ENCODE results near the gene EDEM2.
"Not testable (repeated sequence)": the region's sequence is repeated elsewhere in the genome, so short reads cannot be mapped to it uniquely, and the experiment has no call there.

The EDEM2 gene

DNA sequence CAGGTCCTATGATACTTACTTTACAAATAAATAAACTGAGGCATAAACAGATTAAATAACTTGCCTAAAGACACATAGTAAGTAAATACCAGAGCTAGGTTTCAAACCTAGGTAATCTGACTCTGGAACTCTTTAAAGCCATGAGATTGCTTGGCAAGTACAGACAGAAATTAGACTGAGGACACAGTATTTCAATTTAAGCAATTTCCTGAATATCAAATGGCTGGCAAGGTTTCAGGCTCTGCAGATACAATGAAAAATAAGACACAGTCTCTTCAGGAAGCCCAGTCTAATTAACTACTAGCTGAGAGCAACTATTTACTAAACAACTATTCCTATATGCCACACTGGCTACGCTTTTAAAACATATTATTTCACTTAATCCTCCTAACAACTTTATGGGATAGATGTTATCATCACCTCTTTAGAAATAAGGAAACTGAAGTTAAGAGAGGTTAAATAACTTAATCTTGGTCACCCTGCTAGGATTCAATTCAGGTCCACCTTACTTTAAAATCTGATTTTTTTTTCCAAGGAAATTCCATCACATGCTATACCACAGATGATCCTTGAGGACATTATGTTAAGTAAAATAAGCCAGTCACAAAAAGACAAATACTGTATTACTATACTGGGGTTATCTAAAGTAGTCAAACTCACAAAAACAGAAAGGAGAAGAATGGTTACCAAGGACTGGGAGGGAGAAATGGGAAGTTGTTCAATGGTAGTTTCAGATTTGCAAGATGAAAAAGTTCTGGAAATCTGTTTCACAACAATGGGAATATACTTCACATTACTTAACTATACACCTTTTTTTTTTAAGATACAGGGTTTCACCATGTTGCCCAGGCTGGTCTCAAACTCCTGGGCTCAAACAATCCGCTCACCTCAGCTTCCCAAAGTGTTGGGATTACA is 58.6 kb downstream of the EDEM2 start:
- DNase-seq (ENCODE audit: low read depth in 2 of 2, low spot score in 1 of 2): no peak

DNA sequence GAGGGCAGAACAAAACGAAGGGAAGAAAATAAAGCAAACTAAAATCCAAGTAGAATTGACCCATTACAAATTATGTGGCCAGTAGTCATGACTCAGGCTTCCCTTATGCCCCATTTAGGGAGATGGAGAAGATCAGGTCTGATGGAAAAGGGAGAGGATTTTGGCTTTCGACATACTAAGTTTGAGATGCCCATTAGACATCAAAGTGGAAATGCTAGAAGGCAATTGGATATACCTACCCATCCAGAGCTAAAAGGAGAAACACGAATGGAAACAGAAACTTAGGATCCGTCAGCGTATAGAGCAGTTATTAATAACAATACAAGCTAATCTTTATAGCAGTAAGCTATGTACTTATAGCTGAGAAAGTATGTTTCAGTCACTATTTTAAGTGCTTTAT is 59.3 kb downstream of the EDEM2 start:
- no peak for DNase-seq (ENCODE audit: low read depth in 2 of 2, low spot score in 1 of 2)

DNA sequence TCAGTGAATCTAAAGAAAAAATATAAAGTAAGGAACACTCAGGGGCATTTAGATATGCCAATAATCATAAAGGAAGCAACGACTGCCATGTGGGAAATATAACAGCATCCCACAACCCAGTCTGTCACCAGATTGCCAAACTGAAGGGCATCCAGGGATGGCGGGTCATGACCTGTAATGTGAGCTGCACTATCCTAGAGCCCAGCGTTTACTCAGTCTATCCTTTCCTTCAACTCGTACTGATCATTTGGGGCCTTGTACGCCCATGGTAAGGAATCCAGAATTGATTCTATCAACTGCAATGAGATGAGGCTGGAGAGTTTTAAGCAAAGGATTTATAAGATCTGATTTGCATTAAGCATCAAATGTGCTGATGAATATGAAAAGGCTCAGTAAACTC is 59.8 kb downstream of the EDEM2 start:
- DNase-seq (ENCODE audit: low read depth in 2 of 2, low spot score in 1 of 2): no peak

DNA sequence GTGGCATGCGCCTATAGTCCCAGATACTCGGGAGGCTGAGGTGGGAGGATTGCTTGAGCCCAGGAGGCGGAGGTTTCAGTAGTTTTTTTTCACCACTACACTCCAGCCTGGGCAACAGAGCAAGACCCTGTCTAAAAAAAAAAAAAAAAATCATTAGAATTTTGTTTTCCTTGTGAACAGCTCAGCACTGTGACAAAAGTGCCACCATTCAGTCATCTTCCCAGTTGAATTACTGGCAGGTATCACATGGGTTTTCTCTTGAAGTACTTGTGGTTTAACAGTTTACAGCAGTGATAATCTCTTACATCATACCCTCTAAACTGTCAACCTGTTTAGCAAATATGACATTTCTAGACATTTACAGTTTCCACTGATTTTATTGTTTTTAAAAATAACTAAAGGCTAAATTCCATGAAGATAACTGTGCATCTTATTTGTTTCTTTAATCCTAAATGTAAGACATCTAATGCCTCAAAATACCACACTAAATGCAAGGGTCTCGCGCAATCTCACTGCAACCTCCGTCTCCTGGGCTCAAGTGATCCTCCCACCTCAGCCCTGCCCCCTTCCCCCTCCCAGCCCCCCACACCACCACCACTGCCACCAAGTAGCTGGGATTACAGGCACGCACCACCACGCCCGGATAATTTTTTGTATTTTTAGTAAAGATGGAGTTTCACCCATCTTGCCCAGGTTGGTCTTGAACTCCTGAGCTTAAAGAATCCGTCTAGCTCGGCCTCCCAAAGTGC is 61.5 kb downstream of the EDEM2 start:
- no peak for DNase-seq (ENCODE audit: low read depth in 2 of 2, low spot score in 1 of 2)

DNA sequence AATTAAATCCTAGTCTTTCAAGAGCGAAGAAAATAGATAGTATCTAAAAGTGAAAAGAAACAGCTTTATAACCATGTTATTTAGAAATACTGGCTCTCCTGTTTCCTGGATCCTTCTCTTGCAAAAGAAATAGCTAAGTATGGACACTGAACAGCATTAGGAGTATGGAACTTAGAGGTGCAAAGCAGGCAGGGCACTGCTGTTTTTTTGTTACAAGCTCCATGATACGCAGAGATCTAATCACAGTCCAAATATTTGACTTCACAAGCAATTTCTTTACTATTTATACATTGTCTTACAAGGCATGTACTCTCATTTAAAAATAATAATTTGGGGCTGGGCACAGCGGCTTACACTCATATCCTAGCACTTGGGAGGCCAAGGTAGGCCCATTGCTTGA is 62.1 kb downstream of the EDEM2 start:
- DNase-seq (ENCODE audit: low read depth in 2 of 2, low spot score in 1 of 2): no peak

DNA sequence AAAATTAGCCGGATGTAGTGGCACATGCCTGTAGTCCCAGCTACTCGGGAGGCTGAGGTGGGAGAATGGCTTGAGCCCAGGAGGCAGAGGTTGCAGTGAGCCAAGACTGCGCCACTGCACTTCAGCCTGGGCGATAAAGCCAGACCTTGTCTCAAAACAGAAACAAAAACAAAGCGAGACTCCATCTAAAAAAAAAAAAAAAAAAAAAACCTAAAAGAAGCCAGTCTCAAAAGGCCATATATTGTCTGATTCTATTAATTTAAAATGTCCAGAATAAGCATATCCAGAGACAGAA is 66.8 kb downstream of the EDEM2 start:
- DNase-seq (ENCODE audit: low read depth in 2 of 2, low spot score in 1 of 2): not testable (repeated sequence)

DNA sequence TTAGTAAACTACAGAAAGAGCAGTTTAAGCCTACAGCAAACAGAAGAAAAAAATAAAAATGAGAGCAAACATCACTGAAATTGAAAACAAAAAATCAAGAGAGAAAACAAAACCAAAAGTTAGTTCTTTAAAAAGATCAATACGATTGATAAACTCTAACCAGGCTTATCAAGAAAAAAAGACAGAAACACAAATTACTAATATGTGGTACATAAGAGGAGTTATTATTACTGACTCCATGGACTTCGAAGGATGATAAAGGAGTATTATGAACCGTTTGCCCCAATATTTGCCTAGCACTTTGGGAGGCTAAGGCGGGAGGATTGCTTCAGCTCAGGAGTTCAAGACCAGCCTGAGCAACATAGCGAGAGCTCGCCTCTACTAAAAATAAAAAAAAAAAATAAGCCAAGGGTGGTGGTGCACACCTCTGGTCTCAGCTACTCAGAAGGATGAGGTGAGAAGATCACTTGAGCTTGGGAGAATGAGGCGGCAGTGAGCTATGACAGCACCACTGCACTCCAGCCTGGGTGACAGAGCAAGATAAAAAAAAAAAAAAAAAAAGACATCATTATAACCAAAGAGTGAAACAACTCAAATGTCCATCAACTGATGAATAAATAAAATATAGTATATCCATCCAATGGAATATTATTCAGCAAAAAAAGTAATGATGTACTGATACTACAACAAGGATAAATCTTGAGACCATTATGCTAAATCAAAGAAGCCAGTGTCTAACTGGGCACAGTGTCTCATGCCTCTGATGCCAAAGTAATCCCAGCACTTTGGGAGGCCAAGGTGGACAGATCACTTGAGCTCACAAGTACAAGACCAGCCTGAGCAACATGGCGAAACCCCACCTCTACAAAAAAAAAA is 67.4 kb downstream of the EDEM2 start:
- DNase-seq (ENCODE audit: low read depth in 2 of 2, low spot score in 1 of 2): no peak

DNA sequence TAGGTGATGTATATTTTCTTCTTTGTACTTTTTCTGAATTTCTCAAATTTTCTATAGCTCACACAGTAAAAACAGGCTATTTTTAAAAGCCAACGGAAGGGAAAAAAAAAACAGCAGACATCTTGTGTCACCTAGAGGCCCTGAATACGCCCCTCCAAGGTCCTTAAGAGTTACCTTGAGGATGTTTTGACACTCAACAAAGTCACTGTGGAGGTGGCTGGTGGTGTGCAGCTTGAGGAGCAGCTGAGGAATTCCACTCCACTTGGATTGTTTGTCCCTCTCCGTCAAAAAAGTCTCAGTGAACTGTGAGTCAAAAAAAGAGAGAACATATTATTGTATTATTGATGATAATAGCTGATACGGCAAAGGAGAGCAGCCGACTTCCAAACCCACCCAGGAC is 69.3 kb downstream of the EDEM2 start:
- DNase-seq (ENCODE audit: low read depth in 2 of 2, low spot score in 1 of 2): no peak

DNA sequence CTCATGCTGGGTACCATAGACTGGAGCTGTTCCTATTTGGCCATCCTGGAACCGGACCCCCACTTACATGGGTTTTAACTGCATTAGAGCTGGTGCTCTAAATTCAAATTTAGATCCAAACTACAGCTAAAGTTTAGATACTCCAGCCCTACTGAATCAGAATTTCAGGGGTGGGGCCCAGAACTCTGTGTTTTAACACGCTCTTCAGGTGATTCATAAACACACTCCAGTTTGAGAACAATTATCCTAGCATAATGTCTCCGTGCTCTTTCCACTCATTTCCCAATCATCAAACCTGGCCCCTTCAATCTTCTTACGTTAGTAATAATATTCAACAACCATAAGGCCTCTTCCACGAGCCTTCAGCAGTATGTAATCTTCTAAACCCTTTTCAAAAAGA is 69.8 kb downstream of the EDEM2 start:
- DNase-seq (ENCODE audit: low read depth in 2 of 2, low spot score in 1 of 2): no peak

DNA sequence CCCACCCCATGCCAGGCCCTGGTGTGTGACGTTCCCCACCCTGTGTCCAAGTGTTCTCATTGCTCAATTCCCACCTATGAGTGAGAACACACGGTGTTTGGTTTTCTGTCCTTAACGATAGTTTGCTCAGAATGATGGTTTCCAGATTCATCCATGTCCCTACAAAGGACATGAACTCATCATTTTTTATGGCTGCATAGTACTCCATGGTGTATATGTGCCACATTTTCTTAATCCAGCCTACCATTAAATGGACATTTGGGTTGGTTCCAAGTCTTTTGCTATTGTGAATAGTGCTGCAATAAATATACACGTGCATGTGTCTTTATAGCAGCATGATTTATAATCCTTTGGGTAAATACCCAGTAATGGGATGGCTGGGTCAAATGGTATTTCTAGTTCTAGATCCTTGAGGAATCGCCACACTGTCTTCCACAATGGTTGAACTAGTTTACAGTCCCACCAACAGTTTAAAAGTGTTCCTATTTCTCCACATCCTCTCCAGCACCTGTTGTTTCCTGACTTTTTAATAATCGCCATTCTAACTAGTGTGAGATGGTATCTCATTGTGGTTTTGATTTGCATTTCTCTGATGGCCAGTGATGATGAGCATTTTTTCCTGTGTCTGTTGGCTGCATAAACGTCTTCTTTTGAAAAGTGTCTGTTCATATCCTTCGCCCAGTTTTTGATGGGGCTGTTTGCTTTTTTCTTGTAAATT is 75.5 kb downstream of the EDEM2 start:
- not testable (repeated sequence) for DNase-seq (ENCODE audit: low read depth in 2 of 2, low spot score in 1 of 2)

DNA sequence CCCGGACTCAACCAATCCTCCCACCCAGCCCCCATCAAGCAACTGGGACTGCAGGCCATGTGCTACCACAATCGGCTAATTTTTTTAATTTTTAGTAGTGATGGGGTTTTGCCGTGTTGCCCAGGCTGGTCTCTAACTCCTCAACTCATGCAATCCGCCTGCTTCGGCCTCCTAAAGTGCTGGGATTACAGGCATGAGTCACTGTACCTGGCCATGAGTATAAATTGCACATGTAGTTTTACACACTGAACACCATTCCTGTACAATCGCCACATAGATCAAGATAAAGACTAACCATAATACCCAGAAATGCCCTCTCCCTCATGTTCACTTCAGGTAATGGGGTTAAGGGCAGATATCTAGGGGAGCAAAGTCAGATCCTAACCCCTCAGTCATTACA is 80.9 kb downstream of the EDEM2 start:
- no peak for DNase-seq (ENCODE audit: low read depth in 2 of 2, low spot score in 1 of 2)

Data from stimulated activated CD8-positive, alpha-beta memory T cell treated with anti-CD3 and anti-CD28 coated beads, Interleukin-4, amount 100 ng/mL, for 4 hours (primary cell).